Measurements from ENCODE around the gene SDHD. TPM values are rescaled to one million over a fixed set of nuclear protein-coding genes. Genes with fewer than 3 reads are reported as not detected.
"Not testable (repeated sequence)": the region's sequence is repeated elsewhere in the genome, so short reads cannot be mapped to it uniquely, and the experiment has no call there.

SDHD gene
- total RNA-seq, 2 experiments from 2014 or later, result 100 to 101 TPM

DNA sequence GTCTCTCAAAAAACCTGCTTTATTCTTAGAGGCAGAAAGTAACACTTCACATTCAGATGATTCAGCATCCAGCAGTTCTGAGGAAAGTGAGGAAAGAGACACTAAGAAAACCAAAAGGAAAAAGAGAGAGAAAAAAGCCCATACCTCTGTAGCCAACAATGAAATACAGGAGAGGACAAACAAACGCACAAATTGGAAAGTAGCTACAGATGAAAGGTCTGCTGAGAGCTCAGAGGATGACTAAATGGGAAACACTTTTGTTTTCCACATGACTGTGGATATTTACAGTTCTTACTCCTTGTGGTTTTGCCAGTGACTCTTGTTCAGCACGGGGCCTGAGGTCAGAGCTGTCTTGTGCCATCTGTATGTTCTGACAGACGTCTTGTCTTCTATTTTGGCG lies 3.9 kb upstream of the SDHD start:
- H3K9me3 Mint-ChIP-seq, result no peaks in the 10 kb centered on the region
- peaks cover 38% of the 10 kb centered on the region for H3K4me1 Mint-ChIP-seq (ENCODE audit: low read depth)
- POLR2A ChIA-PET, result interaction anchor here (0.7 to 2.3 kb wide), 2 partner anchors 9 to 200 kb away, joined by 3 to 21 read pairs; partner anchors contain the start of genes NKAPD1 and PIH1D2
- H3K27me3 Mint-ChIP-seq, result no peaks in the 10 kb centered on the region
- CTCF ChIA-PET, result interaction anchor here (1.2 to 1.4 kb wide), 2 partner anchors 101 to 151 kb away, joined by 3 to 4 read pairs; no protein-coding TSS in a partner anchor
- peak overlapping the region; percentile 75 for H3K27ac Mint-ChIP-seq
- ATAC-seq (peak; percentile 17), DNase-seq (peak; percentile 38)
- intact Hi-C loops (cut with micrococcal nuclease), result loop anchor here (10.0 kb wide), 1 partner anchor 208 kb away; the partner anchor contains the start of genes ALG9, CFAP68 and FDXACB1
- TF ChIP-seq, protein P1, sequence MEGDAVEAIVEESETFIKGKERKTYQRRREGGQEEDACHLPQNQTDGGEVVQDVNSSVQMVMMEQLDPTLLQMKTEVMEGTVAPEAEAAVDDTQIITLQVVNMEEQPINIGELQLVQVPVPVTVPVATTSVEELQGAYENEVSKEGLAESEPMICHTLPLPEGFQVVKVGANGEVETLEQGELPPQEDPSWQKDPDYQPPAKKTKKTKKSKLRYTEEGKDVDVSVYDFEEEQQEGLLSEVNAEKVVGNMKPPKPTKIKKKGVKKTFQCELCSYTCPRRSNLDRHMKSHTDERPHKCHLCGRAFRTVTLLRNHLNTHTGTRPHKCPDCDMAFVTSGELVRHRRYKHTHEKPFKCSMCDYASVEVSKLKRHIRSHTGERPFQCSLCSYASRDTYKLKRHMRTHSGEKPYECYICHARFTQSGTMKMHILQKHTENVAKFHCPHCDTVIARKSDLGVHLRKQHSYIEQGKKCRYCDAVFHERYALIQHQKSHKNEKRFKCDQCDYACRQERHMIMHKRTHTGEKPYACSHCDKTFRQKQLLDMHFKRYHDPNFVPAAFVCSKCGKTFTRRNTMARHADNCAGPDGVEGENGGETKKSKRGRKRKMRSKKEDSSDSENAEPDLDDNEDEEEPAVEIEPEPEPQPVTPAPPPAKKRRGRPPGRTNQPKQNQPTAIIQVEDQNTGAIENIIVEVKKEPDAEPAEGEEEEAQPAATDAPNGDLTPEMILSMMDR (IDR thresholded peaks at IDR 0.05), result no peak
- no peak overlapping the region for H3K4me3 Mint-ChIP-seq
- H3K36me3 Mint-ChIP-seq (ENCODE audit: low read depth), result peaks cover 63% of the 10 kb centered on the region

DNA sequence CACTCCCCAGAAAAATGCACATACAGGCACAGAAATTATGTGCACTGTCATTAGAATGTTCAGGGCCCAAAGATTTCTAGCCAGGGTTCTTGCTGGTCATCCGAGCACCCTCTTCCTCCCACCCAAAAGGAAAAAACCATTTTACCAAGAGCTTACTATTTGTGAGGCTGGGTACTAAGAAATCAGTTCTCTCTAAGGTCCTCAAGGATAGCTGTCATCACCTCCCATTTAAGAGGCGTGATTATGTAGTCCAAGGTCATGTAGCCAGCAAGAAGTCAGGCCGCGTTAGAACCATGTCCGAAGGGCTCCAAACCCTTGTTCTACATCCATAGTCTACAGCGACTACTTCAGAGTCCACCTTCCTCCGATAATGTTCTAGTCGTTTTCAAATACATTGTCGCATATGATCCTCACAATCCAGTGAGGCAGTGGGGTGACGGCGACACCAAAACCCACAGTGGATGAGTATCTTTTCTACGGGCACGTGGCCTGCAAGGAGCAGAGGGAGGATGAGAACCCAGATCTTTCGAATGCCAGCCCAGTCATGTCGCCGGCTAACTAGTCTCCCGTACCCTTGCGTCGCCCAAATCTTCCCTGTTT lies 751 bp upstream of the SDHD start:
- TF ChIP-seq, protein P1 (IDR thresholded peaks at IDR 0.05), result no peak
- Mint-ChIP-seq H3K9me3 (no peaks in the 10 kb centered on the region), H3K4me1 (ENCODE audit: low read depth) (peaks cover 57% of the 10 kb centered on the region), H3K4me3 (peak overlapping the region; percentile 93), H3K27me3 (no peaks in the 10 kb centered on the region), H3K27ac (peak overlapping the region; percentile 94), H3K36me3 (ENCODE audit: low read depth) (peaks cover 69% of the 10 kb centered on the region)
- CTCF ChIA-PET, result interaction anchor here (0.9 to 1.5 kb wide), 4 partner anchors 8 to 195 kb away, joined by 3 to 5 read pairs (median 3); no protein-coding TSS in a partner anchor
- intact Hi-C loops (cut with micrococcal nuclease), result loop anchor here (10.0 kb wide), 1 partner anchor 211 kb away; the partner anchor contains the start of genes ALG9, CFAP68 and FDXACB1
- POLR2A ChIA-PET, result interaction anchor here (0.6 to 1.3 kb wide), 5 partner anchors 10 to 150 kb away, joined by 3 to 5 read pairs (median 3); no protein-coding TSS in a partner anchor
- DNase-seq, result peak; percentile 66
- peak; percentile 56 for ATAC-seq

DNA sequence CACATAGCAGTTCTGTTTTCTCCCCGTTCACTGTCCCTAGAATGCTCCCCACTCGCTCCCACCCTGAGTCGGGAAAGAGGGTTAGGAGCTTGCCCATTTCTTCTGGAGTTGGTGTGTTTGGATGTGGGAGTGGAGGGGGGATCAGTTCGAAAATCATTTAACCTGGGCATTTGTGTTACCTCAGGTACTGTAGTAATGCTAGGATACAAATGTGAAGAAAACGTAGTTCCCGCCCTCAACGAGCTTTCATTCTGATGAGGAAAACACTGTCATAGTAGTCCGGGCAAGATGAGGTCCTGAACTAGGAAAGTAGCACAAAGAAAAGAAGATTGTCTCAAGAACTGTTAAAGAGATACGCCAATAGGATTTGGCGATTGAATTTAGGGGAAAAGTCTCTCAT lies 539 bp downstream of the SDHD start:
- TF ChIP-seq, protein P1 (IDR thresholded peaks at IDR 0.05), result no peak
- DNase-seq (peak; percentile 3), ATAC-seq (no peak)
- H3K27ac Mint-ChIP-seq, result peak overlapping the region; percentile 94
- H3K27me3 Mint-ChIP-seq, result no peaks in the 10 kb centered on the region
- H3K9me3 Mint-ChIP-seq, result no peaks in the 10 kb centered on the region
- POLR2A ChIA-PET, result interaction anchor here (1.0 to 1.7 kb wide), 4 partner anchors 9 to 156 kb away, joined by 3 to 5 read pairs (median 4); no protein-coding TSS in a partner anchor
- H3K36me3 Mint-ChIP-seq (ENCODE audit: low read depth), result peaks cover 75% of the 10 kb centered on the region
- H3K4me1 Mint-ChIP-seq (ENCODE audit: low read depth), result peaks cover 58% of the 10 kb centered on the region
- intact Hi-C loops (cut with micrococcal nuclease), result loop anchor here (10.0 kb wide), 1 partner anchor 212 kb away; the partner anchor contains the start of genes ALG9, CFAP68 and FDXACB1
- CTCF ChIA-PET, result interaction anchor here (0.7 to 1.5 kb wide), 7 partner anchors 9 to 160 kb away, joined by 3 to 5 read pairs (median 3); no protein-coding TSS in a partner anchor
- peak overlapping the region; percentile 93 for H3K4me3 Mint-ChIP-seq

DNA sequence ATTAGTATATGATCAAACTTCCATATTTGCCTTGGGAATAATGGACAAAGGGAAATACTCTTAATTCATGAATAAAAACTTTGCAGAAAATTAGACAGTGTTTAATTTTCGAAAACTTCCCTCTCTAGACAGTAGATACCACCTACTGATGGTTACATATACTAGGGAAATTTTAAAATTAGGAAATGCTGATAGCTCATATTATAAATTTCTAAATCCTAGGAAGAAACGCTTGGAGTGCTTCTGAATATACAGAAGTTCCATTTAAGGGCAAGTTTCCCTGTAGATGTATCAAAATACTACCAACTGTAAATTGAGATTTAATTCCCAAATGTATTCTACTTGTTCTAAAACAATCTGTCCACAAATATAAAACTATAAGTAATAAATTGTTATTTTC lies 8.6 kb downstream of the SDHD start:
- H3K4me3 Mint-ChIP-seq; H3K27ac Mint-ChIP-seq; ATAC-seq; H3K4me1 Mint-ChIP-seq (ENCODE audit: low read depth); H3K9me3 Mint-ChIP-seq; DNase-seq; H3K27me3 Mint-ChIP-seq; CTCF ChIA-PET; intact Hi-C loops (cut with micrococcal nuclease): not testable (repeated sequence)
- peaks cover 35% of the 10 kb centered on the region for H3K36me3 Mint-ChIP-seq (ENCODE audit: low read depth)
- POLR2A ChIA-PET, result interaction anchor here (1.2 kb wide), 1 partner anchor 9 kb away, joined by 3 read pairs; the partner anchor contains the start of genes SDHD and TIMM8B

DNA sequence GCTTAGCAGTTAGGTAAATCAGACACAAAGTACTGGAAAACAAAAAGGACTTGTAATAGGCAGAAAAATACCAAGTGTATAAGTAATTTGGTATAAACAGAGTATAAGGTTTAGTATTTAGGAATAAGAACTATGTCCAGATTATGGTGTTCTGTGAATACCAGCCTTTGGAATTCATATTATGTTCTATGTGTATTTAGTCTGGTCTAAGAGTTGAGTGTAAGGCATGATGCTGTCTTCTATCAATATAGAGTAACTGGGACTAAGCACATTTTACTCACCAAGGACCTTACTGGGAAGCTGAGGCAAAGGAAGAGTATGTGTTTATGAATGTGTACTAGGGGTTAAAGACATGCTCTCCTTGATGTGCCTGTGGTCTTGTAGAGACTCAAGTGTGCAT lies 9.5 kb downstream of the SDHD start:
- Mint-ChIP-seq H3K4me1 (ENCODE audit: low read depth) (peaks cover 2% of the 10 kb centered on the region), H3K36me3 (ENCODE audit: low read depth) (peaks cover 29% of the 10 kb centered on the region), H3K9me3 (no peaks in the 10 kb centered on the region), H3K4me3 (no peak overlapping the region), H3K27ac (no peak overlapping the region), H3K27me3 (no peaks in the 10 kb centered on the region)
- DNase-seq, result no peak
- TF ChIP-seq, protein P1 (IDR thresholded peaks at IDR 0.05), result no peak
- ChIA-PET POLR2A (interaction anchor here (1.2 kb wide), 1 partner anchor 10 kb away, joined by 3 read pairs; the partner anchor contains the start of genes SDHD and TIMM8B), CTCF (interaction anchor here (1.5 kb wide), 1 partner anchor 17 kb away, joined by 14 read pairs; no protein-coding TSS in a partner anchor)
- intact Hi-C loops (cut with micrococcal nuclease), result no loop called here
- ATAC-seq, result no peak

All from activated CD8-positive, alpha-beta T cell treated with anti-CD3 and anti-CD28 coated beads for 36 hours (primary cell).